ENCODE measurements around the gene ASGR1.
"Not testable (repeated sequence)": the region's sequence is repeated elsewhere in the genome, so short reads cannot be mapped to it uniquely, and the experiment has no call there.

The ASGR1 gene

DNA sequence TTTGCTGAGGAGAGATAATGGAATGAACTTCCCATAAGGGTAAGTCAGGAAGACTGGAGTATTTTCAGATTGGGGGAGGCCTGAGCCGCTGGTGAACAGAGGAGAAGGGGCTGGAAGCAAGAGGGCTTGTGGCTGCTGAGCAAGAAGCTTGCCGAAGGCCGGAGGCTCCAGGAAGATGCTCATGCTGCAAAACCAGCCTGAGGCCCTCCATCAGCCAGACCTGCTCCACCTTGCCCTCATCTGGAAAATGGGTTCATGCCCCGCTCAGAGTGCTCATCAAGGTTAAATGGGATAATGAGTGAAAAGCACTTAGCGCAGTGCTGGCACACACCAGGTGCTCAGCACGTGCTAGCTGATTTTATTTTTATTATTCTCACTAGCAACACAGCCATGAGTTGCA lies 5.5 kb upstream of the ASGR1 start:
- DNase-seq = no peak

DNA sequence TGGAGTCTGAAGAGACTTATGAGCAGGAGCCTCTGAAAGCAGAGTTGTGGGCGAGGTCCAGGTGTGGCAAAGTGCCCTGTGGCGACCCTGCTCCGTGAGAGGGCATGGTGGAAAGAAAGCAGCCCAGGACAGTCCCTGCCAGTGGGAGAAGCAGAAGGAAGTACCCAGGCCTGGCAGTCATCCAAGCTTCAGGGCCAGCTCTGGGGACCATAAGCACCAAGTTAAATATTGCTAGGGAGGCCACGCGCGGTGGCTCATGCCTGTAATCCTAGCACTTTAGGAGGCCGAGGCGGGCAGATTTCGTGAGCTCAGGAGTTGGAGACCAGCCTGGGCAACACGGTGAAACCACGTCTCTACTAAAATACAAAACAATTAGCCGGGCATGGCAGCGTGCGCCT lies 4.9 kb upstream of the ASGR1 start:
- DNase-seq = peak; percentile 27

- no peak for DNase-seq
Measured at GRCh38 chr17:7183433-7184090, 4.4 kb upstream of the ASGR1 start.

DNA sequence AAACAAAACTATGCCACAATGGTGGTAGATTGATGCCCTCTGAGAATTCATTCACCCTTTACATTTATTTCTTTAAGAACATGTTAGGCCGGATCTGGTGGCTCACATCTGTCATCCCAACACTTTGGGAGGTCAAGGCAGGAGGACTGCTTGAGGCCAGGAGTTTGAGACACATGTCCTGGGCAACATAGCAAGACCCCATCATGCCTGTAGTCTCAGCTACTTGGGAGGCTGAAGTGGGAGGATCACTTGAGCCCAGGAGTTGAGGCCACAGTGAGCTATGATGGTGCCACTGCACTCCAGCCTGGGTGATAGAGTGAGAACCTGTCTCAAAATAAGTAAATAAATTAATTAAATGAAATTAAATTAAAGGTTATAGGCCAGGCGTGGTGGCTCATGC lies 2.9 kb upstream of the ASGR1 start:
- not testable (repeated sequence) for DNase-seq

GRCh38 chr17:7178973-7179316 lies 225 bp downstream of the ASGR1 start:
- DNase-seq = no peak

- peak; percentile 47 for DNase-seq
Measured at GRCh38 chr17:7177954-7178477, 1.2 kb downstream of the ASGR1 start.

DNA sequence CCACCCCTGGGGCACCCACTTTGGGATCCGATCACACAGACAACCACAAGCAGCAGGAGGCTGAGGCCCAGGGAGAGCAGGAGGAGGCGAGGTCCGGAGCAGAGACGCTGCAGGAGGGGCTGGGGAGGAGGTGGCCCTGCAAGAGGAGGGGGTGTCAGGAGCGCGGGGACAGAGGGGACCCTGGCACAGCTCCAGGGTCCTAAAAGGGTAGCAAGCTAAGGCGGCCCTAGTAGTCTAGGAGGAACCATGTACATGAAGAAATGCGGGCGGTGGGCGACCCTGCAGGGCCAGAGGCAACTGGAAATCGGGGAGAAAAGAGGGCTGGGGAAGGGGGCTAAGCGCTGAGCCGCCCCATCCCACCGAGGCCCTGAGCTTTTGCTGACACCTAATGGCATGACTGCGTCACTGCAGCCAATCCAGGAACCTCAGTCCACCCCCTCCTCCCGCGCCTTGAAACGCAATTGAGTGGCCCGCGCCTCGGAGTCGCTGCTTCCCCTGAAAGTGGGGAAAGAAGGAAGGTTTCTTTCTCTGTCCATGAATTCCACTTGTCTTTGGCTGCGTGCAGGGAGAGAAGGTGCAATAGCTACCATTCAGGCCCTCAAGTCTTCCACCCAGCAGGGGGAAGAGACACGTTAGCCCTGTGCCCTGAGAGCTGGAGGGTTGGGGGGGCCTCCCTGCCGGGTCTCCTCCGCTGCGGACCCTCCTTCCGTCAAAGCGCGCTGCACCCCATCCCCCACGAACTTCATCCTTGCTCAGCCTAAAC lies 1.8 kb downstream of the ASGR1 start:
- DNase-seq = peak; percentile 75

DNA sequence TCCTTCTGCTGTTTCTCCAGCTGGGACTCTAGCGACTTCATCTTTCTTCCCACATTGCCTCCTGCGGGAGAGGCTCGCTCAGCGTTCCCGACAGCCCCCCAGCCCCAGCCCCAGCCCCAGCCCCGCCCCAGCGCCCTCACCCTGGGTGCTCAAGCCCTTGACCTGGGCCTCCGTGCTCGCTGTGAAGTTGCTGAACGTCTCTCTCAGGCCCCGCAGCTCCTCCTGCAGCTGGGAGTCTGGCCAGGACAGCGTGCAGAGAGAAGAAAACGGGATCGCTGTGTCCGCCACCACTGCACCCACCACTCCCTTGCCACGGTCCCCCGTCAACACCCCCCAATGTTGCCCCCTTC lies 2.4 kb downstream of the ASGR1 start:
- no peak for DNase-seq

DNA sequence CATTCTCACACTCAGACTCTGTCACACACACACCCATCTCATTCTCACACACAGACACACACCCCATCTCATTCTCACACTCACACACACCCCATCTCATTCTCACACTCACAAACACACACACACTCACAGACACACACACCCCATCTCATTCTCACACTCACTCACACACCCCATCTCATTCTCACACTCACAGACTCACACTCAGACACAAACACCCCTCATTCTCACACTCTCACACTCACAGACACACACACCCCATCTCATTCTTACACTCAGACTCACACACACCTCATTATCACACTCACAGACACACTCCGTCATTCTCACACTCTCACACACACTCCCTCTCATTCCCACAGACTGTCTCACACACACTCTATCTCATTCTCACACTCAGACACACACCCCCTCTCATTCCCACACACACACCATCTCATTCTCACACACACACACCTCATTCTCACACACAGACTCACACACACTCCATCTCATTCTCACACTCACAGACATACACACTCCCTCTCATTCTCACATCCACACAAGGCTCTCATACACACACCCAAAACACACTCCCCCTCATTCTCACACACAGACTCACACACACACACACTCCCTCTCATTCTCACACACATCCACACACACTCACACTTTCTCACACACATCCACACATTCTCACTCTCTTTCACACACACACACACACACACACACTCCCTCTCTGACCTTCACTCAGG lies 2.9 kb downstream of the ASGR1 start:
- DNase-seq = no peak

DNA sequence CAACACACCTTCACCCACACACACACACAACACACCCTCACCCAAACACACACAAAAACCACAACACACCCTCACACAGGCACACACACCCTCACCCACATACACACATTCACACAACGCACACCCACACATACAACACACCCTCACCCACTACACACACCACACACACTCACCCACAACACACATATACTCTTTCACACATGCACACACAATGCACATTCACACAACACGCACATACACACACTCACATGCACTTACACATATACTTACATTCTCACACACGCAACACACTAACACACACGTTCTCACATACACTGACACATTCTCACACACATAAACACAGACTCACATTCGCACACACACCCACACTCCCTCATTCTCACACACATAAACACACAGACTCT lies 3.8 kb downstream of the ASGR1 start:
- no peak for DNase-seq

GRCh38 chr17:7174603-7175326 lies 4.4 kb downstream of the ASGR1 start:
- DNase-seq = no peak

- no peak for DNase-seq
Measured at GRCh38 chr17:7173687-7174602, 5.2 kb downstream of the ASGR1 start.

- DNase-seq = not testable (repeated sequence)
Measured at GRCh38 chr17:7172522-7173191, 6.5 kb downstream of the ASGR1 start.

DNA sequence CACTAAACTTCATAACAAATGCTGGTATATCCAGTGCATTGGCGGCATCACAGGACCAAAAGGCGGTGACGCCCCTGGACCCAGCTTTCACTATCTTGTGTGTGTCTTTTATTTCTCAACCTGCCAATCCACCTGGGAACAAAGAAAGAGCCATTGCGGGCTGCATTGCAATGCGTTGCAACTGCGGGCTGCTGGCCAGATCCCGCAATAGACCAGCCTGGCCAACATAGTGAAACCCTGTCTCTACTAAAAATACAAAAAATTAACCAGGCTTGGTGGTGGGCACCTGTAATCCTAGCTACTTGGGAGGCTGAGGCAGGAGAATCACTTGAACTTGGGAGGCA lies 9.6 kb downstream of the ASGR1 start:
- not testable (repeated sequence) for DNase-seq

DNA sequence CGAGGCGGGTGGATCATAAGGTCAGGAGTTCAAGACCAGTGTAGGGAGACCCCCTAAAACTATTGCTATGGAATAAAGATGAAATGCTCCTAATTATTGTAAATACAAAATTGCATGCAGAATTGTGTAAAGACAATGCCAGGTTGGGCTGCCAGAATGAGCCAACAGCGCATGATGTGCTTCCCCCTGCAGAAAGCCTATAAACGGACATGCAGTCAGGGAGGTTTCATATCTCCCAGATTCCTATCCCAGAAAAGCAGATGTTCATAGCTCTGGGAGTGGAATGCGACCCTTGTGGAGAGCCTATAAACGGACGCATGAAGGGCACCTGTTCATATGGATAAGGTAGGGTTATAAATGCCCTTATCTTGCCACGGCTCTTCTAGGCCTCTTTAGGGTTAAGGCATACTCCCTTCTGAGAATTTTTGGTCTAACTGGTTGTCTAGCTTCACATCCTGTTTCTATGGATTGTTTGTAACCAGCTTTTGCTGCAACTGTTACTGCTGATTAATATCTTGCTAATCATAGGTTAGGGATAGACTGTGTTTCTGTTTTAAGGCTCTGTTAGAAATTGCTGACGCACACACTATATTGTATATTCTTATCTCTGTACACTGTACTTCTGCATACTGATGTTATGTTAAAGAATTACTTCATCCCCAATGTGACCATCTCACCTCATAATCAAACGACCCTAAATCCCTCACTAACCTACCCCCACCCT lies 10.2 kb downstream of the ASGR1 start:
- DNase-seq = not testable (repeated sequence)

GRCh38 chr17:7167832-7168231 lies 11.3 kb downstream of the ASGR1 start:
- no peak for DNase-seq

- DNase-seq = no peak
Measured at GRCh38 chr17:7166873-7167272, 12.3 kb downstream of the ASGR1 start.

- not testable (repeated sequence) for DNase-seq
Measured at GRCh38 chr17:7159571-7159970, 19.6 kb downstream of the ASGR1 start.

GRCh38 chr17:7158424-7158823 lies 20.7 kb downstream of the ASGR1 start:
- not testable (repeated sequence) for DNase-seq

DNA sequence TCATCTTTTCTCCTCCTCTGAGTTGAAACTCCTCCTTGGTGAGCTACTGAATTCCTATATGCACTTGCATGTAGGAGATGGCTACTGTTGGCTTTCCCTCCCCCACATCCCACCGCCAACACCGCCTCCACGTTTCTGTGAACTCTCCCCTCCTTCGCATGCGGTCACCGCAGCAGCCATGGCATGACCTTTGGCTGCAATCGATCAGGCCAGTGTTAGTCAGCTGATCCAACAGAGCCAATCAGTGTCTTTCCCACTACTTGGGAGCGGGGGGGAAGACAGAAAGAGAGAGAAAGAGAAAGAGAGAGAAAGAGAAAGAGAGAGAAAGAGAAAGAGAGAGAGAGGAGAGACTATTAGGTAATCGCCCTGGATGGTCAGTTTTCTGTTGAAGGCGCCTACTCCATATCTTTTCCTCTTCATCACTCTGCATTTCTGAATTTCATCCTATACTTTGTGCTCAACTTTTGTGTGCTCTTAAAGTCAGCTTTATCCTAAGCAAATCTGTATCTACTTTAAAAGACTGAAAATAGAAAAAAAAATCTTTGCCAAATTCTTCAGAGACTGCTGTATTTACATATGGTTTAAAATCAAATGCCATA lies 22.7 kb downstream of the ASGR1 start:
- DNase-seq = no peak

Measured in NCI-H345 (cell line).